Type B pancreatic cell (in vitro differentiated cells): ENCODE data around the gene GPRC5B. TPM values are rescaled to one million over a fixed set of nuclear protein-coding genes. Genes with fewer than 3 reads are reported as not detected.
A peak's percentile ranks its signal among the peaks of the same experiment; 100 is the strongest.

ENCODE experiments used
- DNase-seq: peaks from one replicate; pipeline ENCODE4 v3.0.0; 2021; ENCODE audit warnings: mixed read lengths; ENCODE audit not compliant: unreplicated experiment; ENCODE audit errors: extremely low spot score
- H3K27ac Mint-ChIP-seq: 2 replicates; pipeline ENCODE4 v1.8.0; 2021; ENCODE audit warnings: mild to moderate bottlenecking, mixed read lengths
- H3K27me3 Mint-ChIP-seq: 2 replicates; pipeline ENCODE4 v1.8.0; 2021; ENCODE audit warnings: mixed read lengths
- H3K36me3 Mint-ChIP-seq: 2 replicates; pipeline ENCODE4 v1.8.0; 2021; ENCODE audit warnings: mixed read lengths
- H3K4me1 Mint-ChIP-seq: one replicate; pipeline ENCODE4 v1.8.0; 2021; ENCODE audit warnings: mixed read lengths; ENCODE audit not compliant: unreplicated experiment
- H3K4me3 Mint-ChIP-seq: 2 replicates; pipeline ENCODE4 v1.8.0; 2021; ENCODE audit warnings: mild to moderate bottlenecking, mixed read lengths
- H3K9me3 Mint-ChIP-seq: 2 replicates; pipeline ENCODE4 v1.8.0; 2021; ENCODE audit warnings: mixed read lengths
- CTCF ChIP-seq: fragments of 200-600 bp; sonication (generic); conservative IDR thresholded peaks from 2 replicates; pipeline ENCODE4 v1.5.0; 2021; ENCODE audit warnings: antibody characterized with exemption, mild to moderate bottlenecking
- total RNA-seq: library from RNA; stranded (reverse); gene quantifications from 2 replicates; pipeline ENCODE4 v1.2.1, GENCODE V29; 2021; ENCODE audit warnings: low replicate concordance

GPRC5B gene
- total RNA-seq, 1 donor from 2014 or later: 53.8 TPM

- Mint-ChIP-seq H3K27ac (peak overlapping the region; percentile 15), H3K36me3 (peaks cover 35% of the 10 kb centered on the region), H3K4me1 (peaks cover 38% of the 10 kb centered on the region), H3K27me3 (no peaks in the 10 kb centered on the region), H3K9me3 (no peaks in the 10 kb centered on the region), H3K4me3 (no peak overlapping the region)
- no peak for DNase-seq
- no peak for TF ChIP-seq CTCF
Measured at GRCh38 chr16:19858340-19859018, 26.2 kb downstream of the GPRC5B start.

DNA sequence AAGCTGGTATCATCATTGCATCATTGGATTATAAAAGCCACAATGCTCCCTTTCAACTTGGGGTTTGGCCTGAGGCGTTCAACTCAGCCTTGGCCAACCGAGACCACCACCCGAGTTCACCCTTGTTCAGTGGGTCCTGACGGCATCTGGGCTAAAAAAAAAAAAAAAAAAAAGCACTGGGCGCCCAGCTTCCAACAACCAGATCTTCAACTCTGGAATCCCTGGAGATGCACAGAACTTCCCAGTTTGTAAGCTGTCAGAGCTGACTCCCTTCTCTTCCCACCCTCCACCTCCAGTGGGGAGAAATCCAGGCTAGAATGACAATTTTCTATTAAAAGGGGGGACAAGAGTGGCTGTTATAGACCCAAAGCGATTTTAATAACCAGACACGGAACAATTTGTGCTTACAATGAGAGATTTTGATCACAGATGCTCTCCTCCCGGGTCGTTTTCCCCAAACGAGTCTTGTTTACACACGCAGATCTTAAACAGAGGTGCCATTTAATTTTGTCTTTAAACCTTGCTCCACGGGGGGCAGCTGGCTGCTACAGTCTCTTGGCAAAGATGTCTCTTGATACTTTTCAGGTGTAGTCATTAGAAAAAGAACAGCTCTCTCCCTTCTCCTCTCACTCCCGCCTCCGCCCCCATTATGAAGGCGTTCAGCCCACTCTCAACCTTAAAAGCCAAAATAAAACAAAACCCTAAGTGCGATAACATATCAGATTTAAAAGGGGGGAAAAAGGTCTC is 26.9 kb downstream of the GPRC5B start:
- TF ChIP-seq CTCF: no peak
- no peak for DNase-seq
- Mint-ChIP-seq H3K27me3 (no peaks in the 10 kb centered on the region), H3K36me3 (peaks cover 35% of the 10 kb centered on the region), H3K4me3 (no peak overlapping the region), H3K27ac (peak overlapping the region; percentile 15), H3K4me1 (peaks cover 42% of the 10 kb centered on the region), H3K9me3 (no peaks in the 10 kb centered on the region)

DNA sequence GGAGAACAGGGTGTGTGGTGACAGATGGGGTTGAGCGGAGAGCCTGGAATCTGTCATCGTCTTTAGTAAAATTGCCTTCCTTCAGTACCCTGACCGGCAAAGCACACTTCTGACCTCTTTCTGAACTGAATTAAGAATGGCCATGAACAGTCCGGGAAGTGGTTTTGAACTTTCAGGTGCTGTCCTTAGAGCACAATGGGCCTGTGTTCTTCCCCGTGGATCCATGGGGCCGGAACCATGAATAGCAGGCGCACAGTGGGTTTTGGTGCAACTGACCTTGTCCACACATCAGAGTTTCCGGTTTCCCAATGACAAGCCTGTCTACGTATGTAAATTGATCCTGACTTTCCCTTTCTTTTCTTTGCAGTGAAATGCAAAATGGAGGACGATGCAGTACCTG is 28.5 kb downstream of the GPRC5B start:
- Mint-ChIP-seq H3K4me3 (no peak overlapping the region), H3K4me1 (peaks cover 39% of the 10 kb centered on the region), H3K36me3 (peaks cover 29% of the 10 kb centered on the region), H3K9me3 (no peaks in the 10 kb centered on the region), H3K27ac (no peak overlapping the region), H3K27me3 (no peaks in the 10 kb centered on the region)
- DNase-seq: no peak
- no peak for TF ChIP-seq CTCF

GRCh38 chr16:19854543-19854876 is 30.1 kb downstream of the GPRC5B start:
- TF ChIP-seq CTCF: no peak
- H3K27me3 Mint-ChIP-seq: no peaks in the 10 kb centered on the region
- H3K4me3 Mint-ChIP-seq: no peak overlapping the region
- H3K9me3 Mint-ChIP-seq: no peaks in the 10 kb centered on the region
- DNase-seq: no peak
- H3K4me1 Mint-ChIP-seq: peaks cover 30% of the 10 kb centered on the region
- H3K27ac Mint-ChIP-seq: no peak overlapping the region
- H3K36me3 Mint-ChIP-seq: peaks cover 20% of the 10 kb centered on the region

- H3K27ac Mint-ChIP-seq: no peak overlapping the region
- TF ChIP-seq CTCF: no peak
- no peak for DNase-seq
- peaks cover 30% of the 10 kb centered on the region for H3K4me1 Mint-ChIP-seq
- H3K4me3 Mint-ChIP-seq: no peak overlapping the region
- H3K36me3 Mint-ChIP-seq: peaks cover 20% of the 10 kb centered on the region
- no peaks in the 10 kb centered on the region for H3K27me3 Mint-ChIP-seq
- H3K9me3 Mint-ChIP-seq: no peaks in the 10 kb centered on the region
Measured at GRCh38 chr16:19853742-19854542, 30.7 kb downstream of the GPRC5B start.
